SK-N-SH (cell line): ENCODE measurements around the gene VGLL4.

ENCODE experiments used
- FOXM1 ChIP-seq: IDR thresholded peaks from 2 replicates; pipeline ENCODE4 v1.4.0; 2012; ENCODE audit warnings: low read depth, mild to moderate bottlenecking
- SIN3A ChIP-seq: IDR thresholded peaks from 2 replicates; pipeline ENCODE4 v1.6.1; 2012; ENCODE audit warnings: low read depth, mild to moderate bottlenecking, low read length, moderate library complexity, borderline replicate concordance
- YY1 ChIP-seq: IDR thresholded peaks from 2 replicates; pipeline ENCODE4 v1.4.0; 2012; ENCODE audit warnings: low read depth, mild to moderate bottlenecking
- TF ChIP-seq, protein P1 (sequence below): fragments of 200-600 bp; sonication (generic); IDR thresholded peaks from 2 replicates; pipeline ENCODE4 v1.6.1; 2017; ENCODE audit warnings: antibody characterized with exemption, mild to moderate bottlenecking, moderate library complexity

DNA sequence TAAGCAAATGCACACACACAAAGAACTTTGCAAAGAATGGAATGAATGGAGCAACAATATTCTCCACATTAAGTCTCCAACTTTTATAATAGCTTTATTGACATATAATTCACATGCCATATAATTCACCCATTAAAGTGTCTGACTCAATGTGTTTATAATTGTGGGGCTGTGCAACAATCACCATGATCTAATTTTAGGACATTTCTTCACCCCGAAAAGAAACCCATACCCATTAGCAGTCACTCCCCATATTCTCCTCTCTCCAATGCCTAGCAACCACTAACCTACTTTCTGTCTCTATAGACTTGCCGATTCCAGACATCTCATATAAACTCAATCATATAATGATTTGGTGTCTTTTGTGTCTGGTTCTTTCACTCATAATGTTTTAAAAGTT, 22.6 kb downstream of the VGLL4 start:
- TF ChIP-seq SIN3A, result no peak
- no peak for TF ChIP-seq YY1
- TF ChIP-seq FOXM1, result no peak
- TF ChIP-seq, protein P1, sequence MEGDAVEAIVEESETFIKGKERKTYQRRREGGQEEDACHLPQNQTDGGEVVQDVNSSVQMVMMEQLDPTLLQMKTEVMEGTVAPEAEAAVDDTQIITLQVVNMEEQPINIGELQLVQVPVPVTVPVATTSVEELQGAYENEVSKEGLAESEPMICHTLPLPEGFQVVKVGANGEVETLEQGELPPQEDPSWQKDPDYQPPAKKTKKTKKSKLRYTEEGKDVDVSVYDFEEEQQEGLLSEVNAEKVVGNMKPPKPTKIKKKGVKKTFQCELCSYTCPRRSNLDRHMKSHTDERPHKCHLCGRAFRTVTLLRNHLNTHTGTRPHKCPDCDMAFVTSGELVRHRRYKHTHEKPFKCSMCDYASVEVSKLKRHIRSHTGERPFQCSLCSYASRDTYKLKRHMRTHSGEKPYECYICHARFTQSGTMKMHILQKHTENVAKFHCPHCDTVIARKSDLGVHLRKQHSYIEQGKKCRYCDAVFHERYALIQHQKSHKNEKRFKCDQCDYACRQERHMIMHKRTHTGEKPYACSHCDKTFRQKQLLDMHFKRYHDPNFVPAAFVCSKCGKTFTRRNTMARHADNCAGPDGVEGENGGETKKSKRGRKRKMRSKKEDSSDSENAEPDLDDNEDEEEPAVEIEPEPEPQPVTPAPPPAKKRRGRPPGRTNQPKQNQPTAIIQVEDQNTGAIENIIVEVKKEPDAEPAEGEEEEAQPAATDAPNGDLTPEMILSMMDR, result no peak
